Endodermal cell (in vitro differentiated cells): Measurements from ENCODE around the gene RAB17. TPM values are rescaled to one million over a fixed set of nuclear protein-coding genes. Genes with fewer than 3 reads are reported as not detected.
A peak's percentile ranks its signal among the peaks of the same experiment; 100 is the strongest.
"Not testable (repeated sequence)": the region's sequence is repeated elsewhere in the genome, so short reads cannot be mapped to it uniquely, and the experiment has no call there.

Source experiments
- DNase-seq: peaks from one replicate; pipeline ENCODE4 v3.0.0-alpha.2; 2017
- H3K27ac ChIP-seq: 2 replicates; pipeline ENCODE4 v1.5.1; 2013; ENCODE audit warnings: mild to moderate bottlenecking, low read depth, low read length, moderate library complexity
- H3K27me3 ChIP-seq: 2 replicates; pipeline ENCODE4 v1.6.1; 2013; ENCODE audit warnings: mild to moderate bottlenecking, low read length, moderate library complexity; ENCODE audit not compliant: insufficient read depth, control insufficient read depth, poor library complexity, severe bottlenecking
- H3K36me3 ChIP-seq: 2 replicates; pipeline ENCODE4 v1.7.0; 2013; ENCODE audit warnings: mild to moderate bottlenecking, low read length, moderate library complexity; ENCODE audit not compliant: control insufficient read depth, insufficient read depth
- H3K4me1 ChIP-seq: one replicate; pipeline ENCODE4 v1.7.0; 2013; ENCODE audit warnings: low read length; ENCODE audit not compliant: control insufficient read depth, insufficient read depth
- H3K4me3 ChIP-seq: 2 replicates; pipeline ENCODE4 v1.5.1; 2013; ENCODE audit warnings: mild to moderate bottlenecking, low read length, moderate library complexity
- H3K9ac ChIP-seq: 2 replicates; pipeline ENCODE4 v1.6.1; 2013; ENCODE audit warnings: mild to moderate bottlenecking, low read length, moderate library complexity; ENCODE audit not compliant: poor library complexity, severe bottlenecking; ENCODE audit errors: extremely low read depth
- H3K9me3 ChIP-seq: 2 replicates; pipeline ENCODE4 v1.6.1; 2013; ENCODE audit warnings: mild to moderate bottlenecking, low read length, moderate library complexity; ENCODE audit not compliant: control insufficient read depth
- H3K27ac Mint-ChIP-seq: 2 replicates; pipeline ENCODE4 v1.8.0; 2020; ENCODE audit warnings: mixed read lengths
- H3K27me3 Mint-ChIP-seq: 2 replicates; pipeline ENCODE4 v1.8.0; 2021; ENCODE audit warnings: mild to moderate bottlenecking, mixed read lengths; ENCODE audit not compliant: insufficient read depth
- H3K36me3 Mint-ChIP-seq: 2 replicates; pipeline ENCODE4 v1.8.0; 2020; ENCODE audit warnings: low read depth, mixed read lengths
- H3K4me1 Mint-ChIP-seq: 2 replicates; pipeline ENCODE4 v1.8.0; 2020; ENCODE audit warnings: mixed read lengths
- H3K4me3 Mint-ChIP-seq: 2 replicates; pipeline ENCODE4 v1.8.0; 2020; ENCODE audit warnings: mild to moderate bottlenecking, moderate library complexity, mixed read lengths
- H3K9me3 Mint-ChIP-seq: 2 replicates; pipeline ENCODE4 v1.8.0; 2020; ENCODE audit warnings: mild to moderate bottlenecking, mixed read lengths
- WGBS, 2 experiments: methylation state at CpG; one replicate each; pipeline versions ENCODE4 v1.1.5 to v1.1.7; 2013; ENCODE audit warnings: missing lambda C conversion rate in 2 of 2, mixed read lengths in 1 of 2; ENCODE audit not compliant: insufficient coverage in 1 of 2, insufficient read length in 1 of 2; 5-methylcytosine and 5-hydroxymethylcytosine counted together
- total RNA-seq, 2 donors: library from RNA; stranded (reverse); fragmentation: NEBNext Ultra II Directional in 1 of 2; extraction: Animal tissue kit (Norgen Biotek cat#: 25700) in 1 of 2; gene quantifications; 2 replicates in 1 of 2; 3 replicates in 1 of 2; pipeline ENCODE4 v1.2.1, GENCODE V29; 2021
- TF ChIP-seq, protein P1 (sequence below): fragments of 200-600 bp; sonication (generic); conservative IDR thresholded peaks from 2 replicates; pipeline ENCODE4 v1.5.0; 2021; ENCODE audit warnings: antibody characterized with exemption, mild to moderate bottlenecking

RAB17 gene
- total RNA-seq, 2 donors from 2014 or later, result 235 to 369 TPM

DNA sequence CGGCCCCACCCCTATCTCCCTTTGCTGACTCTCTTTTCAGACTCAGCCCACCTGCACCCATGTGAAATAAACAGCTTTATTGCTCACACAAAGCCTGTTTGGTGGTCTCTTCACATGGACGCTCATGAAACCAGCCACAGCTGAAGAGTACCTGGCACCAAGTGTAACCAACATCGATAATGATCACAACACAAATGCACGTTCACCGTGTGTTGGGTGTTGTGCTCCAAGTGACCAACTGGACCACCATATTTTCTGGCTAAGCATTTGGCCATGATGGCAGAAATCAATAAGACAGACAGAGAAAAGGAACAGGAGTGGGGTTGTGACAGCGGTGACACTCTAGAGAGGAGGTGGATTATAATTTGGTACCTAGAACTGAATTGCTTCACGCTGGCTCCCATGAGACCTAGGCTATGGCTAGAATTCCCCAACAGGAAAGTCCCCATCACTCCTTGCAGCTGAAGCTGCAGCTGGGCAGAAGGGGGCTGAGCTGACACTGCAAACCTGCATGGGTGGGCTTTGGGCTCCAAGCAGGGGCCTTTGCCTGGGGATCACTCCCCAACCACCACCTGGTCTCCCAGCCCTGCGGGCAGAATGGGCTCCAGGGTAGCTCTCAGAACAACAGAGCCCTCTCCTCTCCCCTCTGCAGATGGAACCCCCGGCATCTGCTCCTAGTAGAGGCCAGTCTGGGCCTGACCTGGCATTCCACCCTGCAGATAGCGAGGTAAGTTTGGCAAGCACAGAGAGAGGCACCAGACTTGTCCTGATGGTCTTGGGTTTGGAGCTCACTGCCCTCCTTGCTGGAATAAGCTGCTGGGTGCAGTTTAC lies 22.2 kb upstream of the RAB17 start:
- Mint-ChIP-seq H3K4me3 (no peak overlapping the region), H3K27me3 (no peaks in the 10 kb centered on the region), H3K27ac (peak overlapping the region; percentile 94), H3K36me3 (peaks cover 9% of the 10 kb centered on the region), H3K4me1 (peaks cover 71% of the 10 kb centered on the region), H3K9me3 (peaks cover 21% of the 10 kb centered on the region)
- peak overlapping the region; percentile 23 for H3K9ac ChIP-seq
- peak; percentile 61 for DNase-seq
- no peaks in the 10 kb centered on the region for H3K9me3 ChIP-seq
- no peaks in the 10 kb centered on the region for H3K27me3 ChIP-seq
- TF ChIP-seq, protein P1, sequence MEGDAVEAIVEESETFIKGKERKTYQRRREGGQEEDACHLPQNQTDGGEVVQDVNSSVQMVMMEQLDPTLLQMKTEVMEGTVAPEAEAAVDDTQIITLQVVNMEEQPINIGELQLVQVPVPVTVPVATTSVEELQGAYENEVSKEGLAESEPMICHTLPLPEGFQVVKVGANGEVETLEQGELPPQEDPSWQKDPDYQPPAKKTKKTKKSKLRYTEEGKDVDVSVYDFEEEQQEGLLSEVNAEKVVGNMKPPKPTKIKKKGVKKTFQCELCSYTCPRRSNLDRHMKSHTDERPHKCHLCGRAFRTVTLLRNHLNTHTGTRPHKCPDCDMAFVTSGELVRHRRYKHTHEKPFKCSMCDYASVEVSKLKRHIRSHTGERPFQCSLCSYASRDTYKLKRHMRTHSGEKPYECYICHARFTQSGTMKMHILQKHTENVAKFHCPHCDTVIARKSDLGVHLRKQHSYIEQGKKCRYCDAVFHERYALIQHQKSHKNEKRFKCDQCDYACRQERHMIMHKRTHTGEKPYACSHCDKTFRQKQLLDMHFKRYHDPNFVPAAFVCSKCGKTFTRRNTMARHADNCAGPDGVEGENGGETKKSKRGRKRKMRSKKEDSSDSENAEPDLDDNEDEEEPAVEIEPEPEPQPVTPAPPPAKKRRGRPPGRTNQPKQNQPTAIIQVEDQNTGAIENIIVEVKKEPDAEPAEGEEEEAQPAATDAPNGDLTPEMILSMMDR, result no peak
- no peak overlapping the region for H3K27ac ChIP-seq
- H3K4me1 ChIP-seq, result peaks cover 20% of the 10 kb centered on the region
- H3K36me3 ChIP-seq, result peaks cover 8% of the 10 kb centered on the region
- 78 to 96% methylated on average over 8 to 10 of the region's 10 CpGs for WGBS, 2 experiments
- H3K4me3 ChIP-seq, result peak overlapping the region; percentile 43

- not testable (repeated sequence) for H3K9ac ChIP-seq, DNase-seq, H3K27me3 ChIP-seq, H3K27ac ChIP-seq, H3K27me3 Mint-ChIP-seq, H3K27ac Mint-ChIP-seq, H3K4me3 Mint-ChIP-seq
- Histone ChIP-seq H3K4me3 (peak overlapping the region; percentile 74), H3K9me3 (peaks cover 23% of the 10 kb centered on the region), H3K4me1 (peaks cover 18% of the 10 kb centered on the region), H3K36me3 (peaks cover 21% of the 10 kb centered on the region)
- WGBS, 2 experiments, result 93 to 100% methylated on average over 1 to 4 of the region's 4 CpGs
- peaks cover 46% of the 10 kb centered on the region for H3K4me1 Mint-ChIP-seq
- H3K9me3 Mint-ChIP-seq, result peaks cover 58% of the 10 kb centered on the region
- peaks cover 29% of the 10 kb centered on the region for H3K36me3 Mint-ChIP-seq
Measured at GRCh38 chr2:237606522-237606921, 16.0 kb upstream of the RAB17 start.

DNA sequence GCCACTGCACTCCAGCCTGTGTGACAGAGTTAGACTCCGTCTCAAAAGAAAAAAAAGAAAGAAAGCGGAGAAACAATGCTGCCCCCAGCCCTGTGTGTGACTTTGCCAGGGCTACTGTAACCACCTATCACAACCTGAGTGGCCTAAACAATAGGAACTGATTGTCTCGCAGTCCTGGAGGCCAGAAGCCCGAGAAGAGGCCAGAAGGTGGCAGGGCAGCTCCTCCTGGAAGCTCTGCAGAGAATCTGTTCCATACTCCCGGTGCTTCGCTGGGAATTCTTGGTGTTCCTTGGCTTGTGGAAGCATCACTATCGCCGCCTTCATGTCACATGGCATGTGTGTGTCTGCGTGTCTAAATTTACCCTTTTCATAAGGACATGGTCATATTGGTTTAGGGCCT lies 14.4 kb upstream of the RAB17 start:
- peaks cover 33% of the 10 kb centered on the region for H3K4me1 ChIP-seq
- H3K36me3 Mint-ChIP-seq, result peaks cover 29% of the 10 kb centered on the region
- H3K9ac ChIP-seq, result no peak overlapping the region
- no peak overlapping the region for H3K27ac Mint-ChIP-seq
- peak; percentile 73 for DNase-seq
- TF ChIP-seq, protein P1, result peak; percentile 57
- no peaks in the 10 kb centered on the region for H3K27me3 Mint-ChIP-seq
- 92 to 94% methylated on average over 6 to 9 of the region's 9 CpGs for WGBS, 2 experiments
- H3K4me3 Mint-ChIP-seq, result no peak overlapping the region
- peaks cover 54% of the 10 kb centered on the region for H3K4me1 Mint-ChIP-seq
- H3K4me3 ChIP-seq, result peak overlapping the region; percentile 74
- peaks cover 34% of the 10 kb centered on the region for H3K36me3 ChIP-seq
- peaks cover 56% of the 10 kb centered on the region for H3K9me3 Mint-ChIP-seq
- H3K27ac ChIP-seq, result no peak overlapping the region
- no peaks in the 10 kb centered on the region for H3K27me3 ChIP-seq
- peaks cover 23% of the 10 kb centered on the region for H3K9me3 ChIP-seq
